ENCODE data around the gene TMEM150B. TPM values are rescaled to one million over a fixed set of nuclear protein-coding genes. Genes with fewer than 3 reads are reported as not detected.

Gene TMEM150B
- total RNA-seq, 1 donor from 2014 or later = not detected

GRCh38 chr19:55341595-55342531 lies 16.7 kb upstream of the TMEM150B start:
- Mint-ChIP-seq H3K4me1 (peaks cover 28% of the 10 kb centered on the region), H3K27ac (ENCODE audit: unreplicated experiment) (peak overlapping the region; percentile 86), H3K4me3 (peak overlapping the region; percentile 88), H3K9me3 (no peaks in the 10 kb centered on the region), H3K27me3 (ENCODE audit: low read depth) (peaks cover 5% of the 10 kb centered on the region), H3K36me3 (ENCODE audit: low read depth) (no peaks in the 10 kb centered on the region)
- DNase-seq (ENCODE audit: low read depth, low spot score) = no peak
- no peak for TF ChIP-seq CTCF (conservative IDR thresholded peaks at IDR 0.05)

- Mint-ChIP-seq H3K27ac (ENCODE audit: unreplicated experiment) (peak overlapping the region; percentile 86), H3K9me3 (no peaks in the 10 kb centered on the region), H3K4me1 (peaks cover 28% of the 10 kb centered on the region), H3K36me3 (ENCODE audit: low read depth) (no peaks in the 10 kb centered on the region), H3K4me3 (peak overlapping the region; percentile 88), H3K27me3 (ENCODE audit: low read depth) (peaks cover 6% of the 10 kb centered on the region)
- no peak for TF ChIP-seq CTCF (conservative IDR thresholded peaks at IDR 0.05)
- DNase-seq (ENCODE audit: low read depth, low spot score) = peak; percentile 50
Observed at GRCh38 chr19:55341171-55341588, 16.0 kb upstream of the TMEM150B start.

- no peak for TF ChIP-seq CTCF (conservative IDR thresholded peaks at IDR 0.05)
- Mint-ChIP-seq H3K4me3 (peak overlapping the region; percentile 84), H3K9me3 (no peaks in the 10 kb centered on the region), H3K4me1 (peaks cover 28% of the 10 kb centered on the region), H3K27me3 (ENCODE audit: low read depth) (peaks cover 7% of the 10 kb centered on the region), H3K36me3 (ENCODE audit: low read depth) (no peaks in the 10 kb centered on the region), H3K27ac (ENCODE audit: unreplicated experiment) (no peak overlapping the region)
- DNase-seq (ENCODE audit: low read depth, low spot score) = peak; percentile 25
Observed at GRCh38 chr19:55340784-55341147, 15.6 kb upstream of the TMEM150B start.

GRCh38 chr19:55339889-55340783 lies 15.0 kb upstream of the TMEM150B start:
- Mint-ChIP-seq H3K27me3 (ENCODE audit: low read depth) (peaks cover 7% of the 10 kb centered on the region), H3K4me1 (peaks cover 28% of the 10 kb centered on the region), H3K4me3 (peak overlapping the region; percentile 98), H3K36me3 (ENCODE audit: low read depth) (no peaks in the 10 kb centered on the region), H3K9me3 (no peaks in the 10 kb centered on the region), H3K27ac (ENCODE audit: unreplicated experiment) (peak overlapping the region; percentile 81)
- no peak for TF ChIP-seq CTCF (conservative IDR thresholded peaks at IDR 0.05)
- DNase-seq (ENCODE audit: low read depth, low spot score) = no peak

GRCh38 chr19:55339105-55339888 lies 14.2 kb upstream of the TMEM150B start, which contains the start of gene KMT5C:
Gene KMT5C (plus strand): TSS chr19:55339876. CDS start chr19:55341937, 2,061 bp downstream.
- DNase-seq (ENCODE audit: low read depth, low spot score) = peak; percentile 100
- TF ChIP-seq CTCF (conservative IDR thresholded peaks at IDR 0.05) = peak; percentile 45
- no peaks in the 10 kb centered on the region for H3K36me3 Mint-ChIP-seq (ENCODE audit: low read depth)
- peaks cover 25% of the 10 kb centered on the region for H3K4me1 Mint-ChIP-seq
- H3K9me3 Mint-ChIP-seq = no peaks in the 10 kb centered on the region
- peak within 1 kb of the TSS; percentile 98 for H3K4me3 Mint-ChIP-seq
- peaks cover 7% of the 10 kb centered on the region for H3K27me3 Mint-ChIP-seq (ENCODE audit: low read depth)
- peak within 1 kb of the TSS; percentile 96 for H3K27ac Mint-ChIP-seq (ENCODE audit: unreplicated experiment)
